ENCODE results near the gene MAPKBP1. TPM values are rescaled to one million over a fixed set of nuclear protein-coding genes. Genes with fewer than 3 reads are reported as not detected.

MAPKBP1 gene
- total RNA-seq, 1 experiment from 2014 or later, result 16.2 TPM

- H3K27me3 Mint-ChIP-seq (ENCODE audit: insufficient read depth, unreplicated experiment), result no peaks in the 10 kb centered on the region
- no TSS peak for BruUV-seq (replicated peaks)
- peaks cover 34% of the 10 kb centered on the region for H3K4me1 ChIP-seq
- DNase-seq, result no peak
- H3K36me3 Mint-ChIP-seq (ENCODE audit: insufficient read depth, unreplicated experiment), result peaks cover 28% of the 10 kb centered on the region
- no peak for TF ChIP-seq CTCF (IDR thresholded peaks at IDR 0.05; ENCODE audit: insufficient read depth in 1 of 2, low read depth in 1 of 2, low read length in 1 of 2, severe bottlenecking in 1 of 2, unreplicated experiment in 1 of 2)
- H3K4me3 Mint-ChIP-seq (ENCODE audit: unreplicated experiment), result no peak overlapping the region
- H3K9me3 ChIP-seq, result no peaks in the 10 kb centered on the region
- ChIA-PET CTCF (interaction anchor here (0.9 kb wide), 1 partner anchor 9 kb away, joined by 3 read pairs; no protein-coding TSS in a partner anchor), POLR2A (no interaction called here)
- H3K4me1 Mint-ChIP-seq (ENCODE audit: low read depth, unreplicated experiment), result peaks cover 21% of the 10 kb centered on the region
- no peaks in the 10 kb centered on the region for H3K36me3 ChIP-seq (ENCODE audit: control insufficient read depth, insufficient read depth, low read length)
- no peak overlapping the region for H3K4me3 ChIP-seq (ENCODE audit: low read depth, low read length)
- H3K27ac Mint-ChIP-seq (ENCODE audit: unreplicated experiment), result no peak overlapping the region
- H3K27me3 ChIP-seq (replicated peaks; ENCODE audit: control insufficient read depth, insufficient read depth, low read length), result no peaks in the 10 kb centered on the region
- intact Hi-C loops (cut with micrococcal nuclease; ENCODE audit: unreplicated experiment), result no loop called here
- H3K9me3 Mint-ChIP-seq (ENCODE audit: unreplicated experiment), result no peaks in the 10 kb centered on the region
These were observed 6.4 kb downstream of the MAPKBP1 start for GRCh38 chr15:41780727-41781126.

- no peak for TF ChIP-seq CTCF (IDR thresholded peaks at IDR 0.05; ENCODE audit: insufficient read depth in 1 of 2, low read depth in 1 of 2, low read length in 1 of 2, severe bottlenecking in 1 of 2, unreplicated experiment in 1 of 2)
- Histone ChIP-seq H3K4me1 (peaks cover 29% of the 10 kb centered on the region), H3K9me3 (no peaks in the 10 kb centered on the region), H3K4me3 (ENCODE audit: low read depth, low read length) (no peak overlapping the region), H3K27me3 (replicated peaks; ENCODE audit: control insufficient read depth, insufficient read depth, low read length) (no peaks in the 10 kb centered on the region), H3K36me3 (ENCODE audit: control insufficient read depth, insufficient read depth, low read length) (no peaks in the 10 kb centered on the region)
- peak overlapping the region; percentile 50 for H3K27ac Mint-ChIP-seq (ENCODE audit: unreplicated experiment)
- H3K9me3 Mint-ChIP-seq (ENCODE audit: unreplicated experiment), result no peaks in the 10 kb centered on the region
- intact Hi-C loops (cut with micrococcal nuclease; ENCODE audit: unreplicated experiment), result no loop called here
- ChIA-PET POLR2A (interaction anchor here (0.5 kb wide), 1 partner anchor 69 kb away, joined by 3 read pairs; no protein-coding TSS in a partner anchor), CTCF (interaction anchor here (1.9 kb wide), 1 partner anchor 9 kb away, joined by 9 read pairs; the partner anchor contains the start of gene MAPKBP1)
- DNase-seq, result no peak
- H3K36me3 Mint-ChIP-seq (ENCODE audit: insufficient read depth, unreplicated experiment), result peaks cover 22% of the 10 kb centered on the region
- H3K27me3 Mint-ChIP-seq (ENCODE audit: insufficient read depth, unreplicated experiment), result no peaks in the 10 kb centered on the region
- no TSS peak for BruUV-seq (replicated peaks)
- peaks cover 21% of the 10 kb centered on the region for H3K4me1 Mint-ChIP-seq (ENCODE audit: low read depth, unreplicated experiment)
- no peak overlapping the region for H3K4me3 Mint-ChIP-seq (ENCODE audit: unreplicated experiment)
These were observed 8.3 kb downstream of the MAPKBP1 start for GRCh38 chr15:41782371-41783282.

GRCh38 chr15:41783296-41783695 lies 9.0 kb downstream of the MAPKBP1 start:
- peak overlapping the region; percentile 50 for H3K27ac Mint-ChIP-seq (ENCODE audit: unreplicated experiment)
- TF ChIP-seq CTCF (IDR thresholded peaks at IDR 0.05; ENCODE audit: insufficient read depth in 1 of 2, low read depth in 1 of 2, low read length in 1 of 2, severe bottlenecking in 1 of 2, unreplicated experiment in 1 of 2), result no peak
- no peaks in the 10 kb centered on the region for H3K9me3 ChIP-seq
- ChIA-PET POLR2A (interaction anchor here (0.5 kb wide), 1 partner anchor 68 kb away, joined by 3 read pairs; no protein-coding TSS in a partner anchor), CTCF (interaction anchor here (0.6 to 1.9 kb wide), 2 partner anchors 9 to 165 kb away, joined by 5 to 9 read pairs; partner anchors contain the start of gene MAPKBP1)
- peaks cover 22% of the 10 kb centered on the region for H3K36me3 Mint-ChIP-seq (ENCODE audit: insufficient read depth, unreplicated experiment)
- no peak for DNase-seq
- peaks cover 24% of the 10 kb centered on the region for H3K4me1 Mint-ChIP-seq (ENCODE audit: low read depth, unreplicated experiment)
- no TSS peak for BruUV-seq (replicated peaks)
- H3K4me3 ChIP-seq (ENCODE audit: low read depth, low read length), result no peak overlapping the region
- intact Hi-C loops (cut with micrococcal nuclease; ENCODE audit: unreplicated experiment), result no loop called here
- H3K4me3 Mint-ChIP-seq (ENCODE audit: unreplicated experiment), result no peak overlapping the region
- H3K36me3 ChIP-seq (ENCODE audit: control insufficient read depth, insufficient read depth, low read length), result no peaks in the 10 kb centered on the region
- peaks cover 33% of the 10 kb centered on the region for H3K4me1 ChIP-seq
- no peaks in the 10 kb centered on the region for H3K27me3 ChIP-seq (replicated peaks; ENCODE audit: control insufficient read depth, insufficient read depth, low read length)
- no peaks in the 10 kb centered on the region for H3K27me3 Mint-ChIP-seq (ENCODE audit: insufficient read depth, unreplicated experiment)
- no peaks in the 10 kb centered on the region for H3K9me3 Mint-ChIP-seq (ENCODE audit: unreplicated experiment)
